Measurements from ENCODE around the gene TRIP10. TPM values are rescaled to one million over a fixed set of nuclear protein-coding genes. Genes with fewer than 3 reads are reported as not detected.

TRIP10 gene
- total RNA-seq, 4 donors from 2014 or later, result 48.9 to 65.8 (median 58.8) TPM

DNA sequence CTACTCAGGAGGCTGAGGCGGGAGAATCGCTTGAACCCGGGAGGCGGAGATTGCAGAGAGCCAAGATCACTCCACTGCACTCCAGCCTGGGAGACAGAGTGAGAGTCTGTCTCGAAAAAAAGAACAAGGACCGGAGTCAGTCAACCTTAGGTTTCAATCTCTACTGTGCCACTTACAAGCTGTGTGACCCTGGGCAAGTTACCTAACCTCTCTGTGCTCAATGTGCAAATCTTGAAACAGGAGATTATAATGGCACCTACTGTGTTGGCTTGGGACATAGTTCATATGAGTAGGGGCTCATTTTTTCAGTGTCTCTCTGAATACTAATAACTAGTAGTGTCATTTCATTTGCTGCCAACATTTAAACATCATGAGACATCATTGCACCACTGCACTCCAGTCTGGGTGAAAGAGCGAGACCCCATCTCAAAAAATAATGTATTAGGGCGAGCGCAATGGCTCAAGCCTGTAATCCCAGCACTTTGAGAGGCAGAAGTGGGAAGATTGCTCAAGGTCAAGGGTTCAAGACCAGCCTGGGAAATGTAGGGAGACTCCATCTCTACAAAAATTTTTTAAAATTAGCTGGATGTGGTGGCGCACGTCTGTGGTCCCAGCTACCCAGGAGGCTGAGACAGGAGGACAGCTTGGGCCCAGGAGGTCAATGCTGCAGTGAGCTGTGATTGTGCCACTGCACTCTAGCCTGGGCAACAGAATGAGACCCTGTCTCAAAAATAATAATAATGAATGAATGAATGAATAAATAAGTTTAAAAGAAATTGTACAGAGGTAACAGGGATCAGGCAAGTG lies 24.5 kb upstream of the TRIP10 start:
- Histone ChIP-seq H3K27me3 (no peaks in the 10 kb centered on the region), H3K9me3 (no peaks in the 10 kb centered on the region), H3K36me3 (no peaks in the 10 kb centered on the region), H3K27ac (no peak overlapping the region), H3K4me1 (no peaks in the 10 kb centered on the region), H3K4me3 (replicated peaks in 1 of 3) (no peak overlapping the region)
- intact Hi-C loops (cut with DNase I), result no loop called here
- 75 to 90% methylated on average over 11 of the region's 11 CpGs for WGBS, 2 donors
- TF ChIP-seq, protein P1, sequence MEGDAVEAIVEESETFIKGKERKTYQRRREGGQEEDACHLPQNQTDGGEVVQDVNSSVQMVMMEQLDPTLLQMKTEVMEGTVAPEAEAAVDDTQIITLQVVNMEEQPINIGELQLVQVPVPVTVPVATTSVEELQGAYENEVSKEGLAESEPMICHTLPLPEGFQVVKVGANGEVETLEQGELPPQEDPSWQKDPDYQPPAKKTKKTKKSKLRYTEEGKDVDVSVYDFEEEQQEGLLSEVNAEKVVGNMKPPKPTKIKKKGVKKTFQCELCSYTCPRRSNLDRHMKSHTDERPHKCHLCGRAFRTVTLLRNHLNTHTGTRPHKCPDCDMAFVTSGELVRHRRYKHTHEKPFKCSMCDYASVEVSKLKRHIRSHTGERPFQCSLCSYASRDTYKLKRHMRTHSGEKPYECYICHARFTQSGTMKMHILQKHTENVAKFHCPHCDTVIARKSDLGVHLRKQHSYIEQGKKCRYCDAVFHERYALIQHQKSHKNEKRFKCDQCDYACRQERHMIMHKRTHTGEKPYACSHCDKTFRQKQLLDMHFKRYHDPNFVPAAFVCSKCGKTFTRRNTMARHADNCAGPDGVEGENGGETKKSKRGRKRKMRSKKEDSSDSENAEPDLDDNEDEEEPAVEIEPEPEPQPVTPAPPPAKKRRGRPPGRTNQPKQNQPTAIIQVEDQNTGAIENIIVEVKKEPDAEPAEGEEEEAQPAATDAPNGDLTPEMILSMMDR (IDR thresholded peaks at IDR 0.05), result no peak
- no peak for DNase-seq

DNA sequence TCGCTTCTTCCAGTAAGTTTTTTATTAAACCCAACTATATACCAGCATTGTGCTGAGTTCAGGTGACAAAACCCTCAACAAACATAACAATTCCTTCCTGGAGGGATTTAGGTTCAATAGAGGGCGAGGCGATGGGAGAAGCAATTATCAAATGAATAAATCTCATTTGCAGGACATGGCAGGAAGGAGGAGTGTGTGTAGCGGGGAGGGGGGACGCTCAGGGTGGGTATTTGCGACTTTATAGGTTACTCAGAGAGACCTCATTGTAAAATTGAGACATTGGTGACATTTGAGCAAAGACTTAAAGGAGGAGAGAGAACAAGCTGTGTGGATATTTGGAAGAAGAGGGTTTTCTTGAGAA lies 22.9 kb upstream of the TRIP10 start:
- TF ChIP-seq, protein P1 (IDR thresholded peaks at IDR 0.05), result no peak
- TF ChIP-seq POLR2A (IDR thresholded peaks at IDR 0.05), result no peak
- Histone ChIP-seq H3K27me3 (no peaks in the 10 kb centered on the region), H3K27ac (no peak overlapping the region), H3K36me3 (no peaks in the 10 kb centered on the region), H3K4me3 (replicated peaks in 1 of 3) (no peak overlapping the region), H3K4me1 (peaks cover 0 to 3% of the 10 kb centered on the region in 2 donors), H3K9me3 (no peaks in the 10 kb centered on the region)
- DNase-seq, result no peak
- intact Hi-C loops (cut with DNase I), result no loop called here
- WGBS, 2 donors, result 65 to 73% methylated on average over 6 of the region's 6 CpGs

DNA sequence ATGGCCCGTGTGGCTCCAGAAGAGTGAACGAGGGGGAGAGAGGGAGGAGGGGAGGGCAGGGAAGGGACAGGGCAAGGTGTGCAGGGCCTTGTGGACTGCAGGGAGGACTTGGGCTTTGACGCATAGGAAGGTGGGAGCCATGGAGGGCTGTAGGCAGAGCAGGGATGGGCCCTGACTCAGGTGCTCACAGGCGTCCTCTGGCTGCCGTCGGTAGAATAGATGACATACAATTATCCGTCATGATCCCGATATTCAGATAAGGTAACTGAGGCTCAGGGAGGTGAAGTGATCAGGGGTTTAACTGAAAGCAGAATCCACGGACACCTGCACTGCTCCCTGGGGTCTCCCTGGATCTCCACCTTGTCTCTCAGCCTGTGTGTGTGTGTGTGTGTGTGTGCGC lies 22.4 kb upstream of the TRIP10 start:
- H3K4me1 ChIP-seq, result peaks cover 1 to 7% of the 10 kb centered on the region in 2 donors
- no peak for DNase-seq
- no peak for TF ChIP-seq POLR2A (IDR thresholded peaks at IDR 0.05)
- TF ChIP-seq, protein P1 (IDR thresholded peaks at IDR 0.05), result no peak
- no peaks in the 10 kb centered on the region for H3K36me3 ChIP-seq
- intact Hi-C loops (cut with DNase I), result no loop called here
- H3K27me3 ChIP-seq, result no peaks in the 10 kb centered on the region
- H3K9me3 ChIP-seq, result no peaks in the 10 kb centered on the region
- 72 to 79% methylated on average over 10 of the region's 10 CpGs for WGBS, 2 donors
- no peak overlapping the region for H3K4me3 ChIP-seq (replicated peaks in 1 of 3)
- no peak overlapping the region for H3K27ac ChIP-seq

DNA sequence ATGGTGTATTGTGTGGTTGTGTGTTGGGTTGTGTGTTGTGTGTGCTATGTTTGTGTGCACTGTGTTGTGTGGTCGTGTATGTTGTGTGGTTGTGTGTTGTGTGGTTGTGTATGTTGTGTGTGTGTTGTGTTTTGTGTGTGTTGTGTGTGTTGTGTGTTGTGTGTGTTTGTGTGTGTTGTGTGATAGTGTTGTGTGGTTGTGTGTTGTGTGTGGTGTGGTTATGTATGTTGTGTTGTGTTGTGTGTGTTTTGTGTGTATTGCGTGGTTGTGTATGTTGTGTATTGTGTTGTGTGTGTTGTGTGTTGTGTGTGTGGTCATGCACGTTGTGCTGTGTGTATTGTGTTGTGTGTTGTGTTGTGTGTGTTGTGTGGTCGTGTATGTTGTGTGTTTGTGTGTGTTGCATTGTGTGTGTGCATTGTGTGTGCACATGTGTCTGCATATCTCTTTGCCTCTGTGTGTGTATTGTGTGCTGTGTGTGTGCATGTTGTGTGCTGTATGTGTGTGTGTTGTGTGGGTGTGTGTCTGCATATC lies 22.0 kb upstream of the TRIP10 start:
- Histone ChIP-seq H3K4me3 (replicated peaks in 1 of 3) (no peak overlapping the region), H3K9me3 (no peaks in the 10 kb centered on the region), H3K36me3 (no peaks in the 10 kb centered on the region), H3K27ac (no peak overlapping the region), H3K4me1 (peaks cover 5 to 12% of the 10 kb centered on the region in 2 donors), H3K27me3 (no peaks in the 10 kb centered on the region)
- no peak for DNase-seq
- intact Hi-C loops (cut with DNase I), result no loop called here
- 81 to 86% methylated on average over 4 of the region's 4 CpGs for WGBS, 2 donors
- no peak for TF ChIP-seq POLR2A (IDR thresholded peaks at IDR 0.05)
- TF ChIP-seq, protein P1 (IDR thresholded peaks at IDR 0.05), result no peak

DNA sequence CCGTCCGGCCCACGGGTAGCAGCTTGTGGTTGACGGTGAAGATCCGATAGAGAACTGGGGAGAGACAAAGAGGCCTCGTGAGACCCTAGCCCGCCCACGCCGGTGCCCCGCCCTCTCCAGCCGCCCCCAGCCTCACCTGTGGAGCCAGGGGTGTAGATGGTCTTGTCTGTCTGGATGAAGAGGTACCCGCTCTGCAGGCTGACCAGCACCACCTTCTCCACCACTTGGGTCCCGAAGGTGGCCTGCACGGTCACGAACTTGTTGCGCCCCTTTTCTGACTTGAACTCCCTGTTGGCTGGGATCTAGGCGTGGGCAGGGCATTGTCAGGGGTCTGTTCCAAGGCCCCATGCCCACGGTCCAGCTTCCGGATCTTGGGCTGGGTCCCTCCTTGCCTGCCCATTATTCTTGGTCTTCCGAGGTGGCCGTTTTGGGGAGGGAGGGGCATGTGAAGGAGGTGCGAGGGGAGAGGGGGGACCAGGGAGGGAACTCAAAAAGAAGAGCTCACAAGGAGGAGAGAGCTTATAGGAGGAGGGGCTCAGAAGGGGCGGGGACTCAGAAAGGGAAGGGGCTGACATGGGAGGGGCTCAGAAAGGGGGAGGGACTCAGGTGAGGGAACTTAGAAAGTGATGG lies 21.3 kb upstream of the TRIP10 start:
- H3K27me3 ChIP-seq, result no peaks in the 10 kb centered on the region
- intact Hi-C loops (cut with DNase I), result no loop called here
- no peaks in the 10 kb centered on the region for H3K9me3 ChIP-seq
- peaks cover 10 to 19% of the 10 kb centered on the region in 2 donors for H3K4me1 ChIP-seq
- DNase-seq, result no peak
- no peak for TF ChIP-seq POLR2A (IDR thresholded peaks at IDR 0.05)
- TF ChIP-seq, protein P1 (IDR thresholded peaks at IDR 0.05), result no peak
- no peaks in the 10 kb centered on the region for H3K36me3 ChIP-seq
- no peak overlapping the region for H3K4me3 ChIP-seq (replicated peaks in 1 of 3)
- no peak overlapping the region for H3K27ac ChIP-seq
- WGBS, 2 donors, result 77 to 81% methylated on average over 23 of the region's 23 CpGs

Measured in thyroid gland (tissue), 4 donors.